ENCODE results near the gene MYO1D.

MYO1D gene

GRCh38 chr17:32916134-32916533, 39.2 kb upstream of the MYO1D start:
- no peak for DNase-seq (ENCODE audit: extremely low spot score)
- POLR2A ChIA-PET = interaction anchor here (1.1 kb wide), 1 partner anchor 13 kb away, joined by 3 read pairs; no protein-coding TSS in a partner anchor
- CTCF ChIA-PET = interaction anchor here (1.4 to 1.5 kb wide), 2 partner anchors 20 to 133 kb away, joined by 3 to 5 read pairs; no protein-coding TSS in a partner anchor
- TF ChIP-seq CTBP1 (IDR thresholded peaks at IDR 0.05; ENCODE audit: borderline replicate concordance) (no peak), HDGF (IDR thresholded peaks at IDR 0.05; ENCODE audit: borderline replicate concordance) (no peak), FOXM1 (IDR thresholded peaks at IDR 0.05; ENCODE audit: borderline replicate concordance) (no peak), ARNT (IDR thresholded peaks at IDR 0.05) (no peak), SUZ12 (IDR thresholded peaks at IDR 0.05) (no peak), LEF1 (IDR thresholded peaks at IDR 0.05; ENCODE audit: borderline replicate concordance) (no peak), NFRKB (IDR thresholded peaks at IDR 0.05) (no peak), ZNF384 (IDR thresholded peaks at IDR 0.05) (no peak), ELF4 (IDR thresholded peaks at IDR 0.05) (no peak), TARDBP (IDR thresholded peaks at IDR 0.05) (no peak), FOXK2 (IDR thresholded peaks at IDR 0.05) (no peak), FOXA1 (IDR thresholded peaks at IDR 0.05) (no peak), PKNOX1 (IDR thresholded peaks at IDR 0.05) (no peak), L3MBTL2 (conservative IDR thresholded peaks at IDR 0.05) (no peak), BHLHE40 (IDR thresholded peaks at IDR 0.05; ENCODE audit: borderline replicate concordance) (no peak), SP1 (IDR thresholded peaks at IDR 0.05) (no peak)

DNA sequence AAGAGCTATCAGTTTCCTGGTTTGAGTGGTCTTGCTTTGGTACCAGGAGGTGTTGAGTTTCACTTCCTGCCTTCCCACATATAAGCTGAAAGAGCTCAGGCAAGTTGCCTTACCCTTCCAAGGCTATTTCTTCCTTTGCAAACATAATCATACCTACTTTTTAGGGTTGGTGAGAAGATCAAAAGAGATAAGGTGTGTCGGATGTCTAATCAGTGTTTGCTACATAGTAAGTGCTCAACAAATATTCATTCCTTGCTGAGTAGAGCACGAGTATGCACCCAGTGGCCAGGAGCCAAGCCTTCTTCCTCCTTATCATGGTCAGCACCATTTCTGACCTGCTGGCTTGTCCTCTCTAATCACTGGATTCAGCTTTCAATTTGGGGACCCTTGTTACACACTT, 38.3 kb upstream of the MYO1D start:
- ChIA-PET POLR2A (interaction anchor here (1.1 to 1.4 kb wide), 2 partner anchors 12 to 14 kb away, joined by 3 to 4 read pairs; partner anchors contain the start of gene TMEM98), CTCF (interaction anchor here (1.2 kb wide), 1 partner anchor 132 kb away, joined by 4 read pairs; no protein-coding TSS in a partner anchor)
- no peak for TF ChIP-seq PKNOX1 (IDR thresholded peaks at IDR 0.05)
- no peak for TF ChIP-seq ZNF384 (IDR thresholded peaks at IDR 0.05)
- TF ChIP-seq LEF1 (IDR thresholded peaks at IDR 0.05; ENCODE audit: borderline replicate concordance) = no peak
- TF ChIP-seq FOXM1 (IDR thresholded peaks at IDR 0.05; ENCODE audit: borderline replicate concordance) = no peak
- no peak for TF ChIP-seq CTBP1 (IDR thresholded peaks at IDR 0.05; ENCODE audit: borderline replicate concordance)
- TF ChIP-seq ARNT (IDR thresholded peaks at IDR 0.05) = no peak
- no peak for TF ChIP-seq SP1 (IDR thresholded peaks at IDR 0.05)
- no peak for TF ChIP-seq NFRKB (IDR thresholded peaks at IDR 0.05)
- TF ChIP-seq ELF4 (IDR thresholded peaks at IDR 0.05) = no peak
- no peak for TF ChIP-seq TARDBP (IDR thresholded peaks at IDR 0.05)
- TF ChIP-seq L3MBTL2 (conservative IDR thresholded peaks at IDR 0.05) = no peak
- TF ChIP-seq BHLHE40 (IDR thresholded peaks at IDR 0.05; ENCODE audit: borderline replicate concordance) = no peak
- TF ChIP-seq HDGF (IDR thresholded peaks at IDR 0.05; ENCODE audit: borderline replicate concordance) = no peak
- TF ChIP-seq FOXK2 (IDR thresholded peaks at IDR 0.05) = no peak
- DNase-seq (ENCODE audit: extremely low spot score) = no peak

- ChIA-PET CTCF (interaction anchor here (1.2 kb wide), 1 partner anchor 131 kb away, joined by 4 read pairs; no protein-coding TSS in a partner anchor), POLR2A (interaction anchor here (1.1 kb wide), 1 partner anchor 15 kb away, joined by 4 read pairs; no protein-coding TSS in a partner anchor)
- DNase-seq (ENCODE audit: extremely low spot score) = no peak
- TF ChIP-seq SUZ12 (IDR thresholded peaks at IDR 0.05) (no peak), LEF1 (IDR thresholded peaks at IDR 0.05; ENCODE audit: borderline replicate concordance) (no peak)
Measured at GRCh38 chr17:32914181-32914580, 37.3 kb upstream of the MYO1D start.

DNA sequence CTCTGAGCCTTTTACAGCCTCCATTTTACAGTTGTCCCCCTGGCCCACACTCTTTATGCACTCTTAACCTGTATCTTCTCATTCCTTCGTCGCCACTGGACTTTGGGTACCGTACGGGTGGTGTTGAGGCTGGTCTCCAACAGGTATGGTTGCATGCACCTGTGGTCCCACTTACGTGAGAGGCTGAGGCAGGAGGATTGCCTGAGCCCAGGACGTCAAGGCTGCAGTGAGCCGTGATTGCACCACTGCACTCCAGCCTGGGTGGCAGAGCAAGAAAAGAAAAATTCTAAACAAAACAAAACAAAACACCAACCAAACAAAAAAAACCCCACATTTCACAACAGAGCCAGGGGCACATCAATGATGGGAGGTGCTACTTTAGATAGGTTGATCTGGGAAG, 36.7 kb upstream of the MYO1D start:
- TF ChIP-seq FOXK2 (IDR thresholded peaks at IDR 0.05) (no peak), TARDBP (IDR thresholded peaks at IDR 0.05) (no peak), ELF4 (IDR thresholded peaks at IDR 0.05) (no peak), LEF1 (IDR thresholded peaks at IDR 0.05; ENCODE audit: borderline replicate concordance) (no peak), ZNF384 (IDR thresholded peaks at IDR 0.05) (no peak), FOXM1 (IDR thresholded peaks at IDR 0.05; ENCODE audit: borderline replicate concordance) (no peak), HDGF (IDR thresholded peaks at IDR 0.05; ENCODE audit: borderline replicate concordance) (no peak), ARNT (IDR thresholded peaks at IDR 0.05) (no peak), SP1 (IDR thresholded peaks at IDR 0.05) (no peak), L3MBTL2 (conservative IDR thresholded peaks at IDR 0.05) (no peak), BHLHE40 (IDR thresholded peaks at IDR 0.05; ENCODE audit: borderline replicate concordance) (no peak), SUZ12 (IDR thresholded peaks at IDR 0.05) (no peak), CTBP1 (IDR thresholded peaks at IDR 0.05; ENCODE audit: borderline replicate concordance) (no peak)
- DNase-seq (ENCODE audit: extremely low spot score) = no peak
- ChIA-PET POLR2A (no interaction called here), CTCF (interaction anchor here (1.2 kb wide), 1 partner anchor 15 kb away, joined by 4 read pairs; no protein-coding TSS in a partner anchor)

GRCh38 chr17:32912218-32912897, 35.4 kb upstream of the MYO1D start:
- ChIA-PET POLR2A (interaction anchor here (1.0 to 2.6 kb wide), 3 partner anchors 8 to 16 kb away, joined by 3 to 12 read pairs (median 3); partner anchors contain the start of gene TMEM98), CTCF (interaction anchor here (0.5 to 1.5 kb wide), 6 partner anchors 17 to 130 kb away, joined by 3 to 13 read pairs (median 4); partner anchors contain the start of gene MYO1D)
- peak; percentile 41 for DNase-seq (ENCODE audit: extremely low spot score)
- no peak for TF ChIP-seq TARDBP (IDR thresholded peaks at IDR 0.05)
- no peak for TF ChIP-seq LEF1 (IDR thresholded peaks at IDR 0.05; ENCODE audit: borderline replicate concordance)
- TF ChIP-seq ELF4 (IDR thresholded peaks at IDR 0.05) = no peak
- no peak for TF ChIP-seq BHLHE40 (IDR thresholded peaks at IDR 0.05; ENCODE audit: borderline replicate concordance)
- TF ChIP-seq SUZ12 (IDR thresholded peaks at IDR 0.05) = no peak
- no peak for TF ChIP-seq PKNOX1 (IDR thresholded peaks at IDR 0.05)
- no peak for TF ChIP-seq L3MBTL2 (conservative IDR thresholded peaks at IDR 0.05)
- TF ChIP-seq ZNF384 (IDR thresholded peaks at IDR 0.05) = no peak
- no peak for TF ChIP-seq SP1 (IDR thresholded peaks at IDR 0.05)
- TF ChIP-seq HDGF (IDR thresholded peaks at IDR 0.05; ENCODE audit: borderline replicate concordance) = no peak
- TF ChIP-seq CTBP1 (IDR thresholded peaks at IDR 0.05; ENCODE audit: borderline replicate concordance) = no peak
- TF ChIP-seq NFRKB (IDR thresholded peaks at IDR 0.05) = no peak
